HCT116 (cell line): ENCODE measurements around the gene WNT8B. TPM values are rescaled to one million over a fixed set of nuclear protein-coding genes. Genes with fewer than 3 reads are reported as not detected.

Source experiments
- ATAC-seq: fragments of 200-7000 bp; cut with Tn5 transposase; 2 replicates; pipeline ENCODE4 v1.9.1; 2020; ENCODE audit warnings: mild to moderate bottlenecking, moderate library complexity
- BruUV-seq: library from RNA; stranded (reverse); fragments of 400-500 nt; replicated peaks from 2 replicates; lab custom pipeline; 2021; lab: Mats Ljungman, UMichigan
- CTCF ChIA-PET: fragments of 300-600 bp; sonication (Branson Sonifier 250); formaldehyde crosslinking; loops from one replicate; lab custom pipeline; 2021; ENCODE audit warnings: antibody characterized with exemption; lab: Charles Lee
- POLR2A ChIA-PET: fragments of 300-600, 350-600 bp; sonication (Branson Sonifier 250); formaldehyde crosslinking; loops from one replicate; lab custom pipeline; 2021; ENCODE audit warnings: antibody characterized with exemption; lab: Charles Lee
- RAD21 ChIA-PET, 2 experiments: fragments of 300-600 bp; sonication (Branson Sonifier 250); formaldehyde crosslinking; loops; one replicate each; lab custom pipeline; 2023; ENCODE audit warnings: low total read pairs in 2 of 2; ENCODE audit not compliant: uncharacterized antibody in 2 of 2, unreplicated experiment in 2 of 2, low non-redundant PET in 1 of 2; lab: Charles Lee
- DNase-seq: peaks from one replicate; pipeline ENCODE4 v3.0.0-alpha.2; 2010; ENCODE audit warnings: low read depth, low spot score
- H2AFZ ChIP-seq: fragments of 200-600 bp; shearing (Covaris generic), sonication (generic); 2 replicates; pipeline ENCODE4 v1.6.1; 2017; ENCODE audit warnings: low read depth, mixed run types, mixed read lengths, antibody characterized with exemption, low read length; ENCODE audit not compliant: poor library complexity, severe bottlenecking
- H3K27ac ChIP-seq: 2 replicates; pipeline ENCODE4 v1.5.1; 2012; ENCODE audit warnings: low read depth, low read length
- H3K27me3 ChIP-seq: fragments of 200-600 bp; sonication (generic); 2 replicates; pipeline ENCODE4 v1.6.1; 2016; ENCODE audit warnings: mixed run types, low read length, mixed read lengths; ENCODE audit not compliant: insufficient read depth
- H3K36me3 ChIP-seq, 2 experiments: fragments of 200-500 bp in 1 of 2; fragments of 200-600 bp in 1 of 2; sonication (Bioruptor generic) in 1 of 2; sonication (generic) in 1 of 2; 2 replicates each; pipeline versions ENCODE4 v1.5.1 to v1.6.1; 2014 to 2016; ENCODE audit warnings: low read length in 2 of 2, inconsistent platforms in 1 of 2, mixed read lengths in 1 of 2, mixed run types in 1 of 2; ENCODE audit not compliant: insufficient read depth in 2 of 2, control insufficient read depth in 1 of 2
- H3K4me1 ChIP-seq, 2 experiments: fragments of 200-600 bp in 1 of 2; sonication (generic) in 1 of 2; 2 replicates each; pipeline versions ENCODE4 v1.5.1 to v1.6.1; 2012 to 2017; ENCODE audit warnings: low read length in 2 of 2, inconsistent platforms in 1 of 2, mild to moderate bottlenecking in 1 of 2, mixed read lengths in 1 of 2, mixed run types in 1 of 2, moderate library complexity in 1 of 2; ENCODE audit not compliant: insufficient read depth in 2 of 2, control insufficient read depth in 1 of 2
- H3K4me2 ChIP-seq: fragments of 200-600 bp; sonication (generic); 2 replicates; pipeline ENCODE4 v1.6.1; 2017; ENCODE audit warnings: mixed run types, low read length, mixed read lengths
- H3K4me3 ChIP-seq, 2 experiments: fragments of 200-600 bp in 1 of 2; sonication (generic) in 1 of 2; replicated peaks in 1 of 2; 2 replicates each; pipeline ENCODE4 v1.5.1; 2011 to 2016; ENCODE audit warnings: low read length in 2 of 2, control low read depth in 1 of 2, low read depth in 1 of 2, mild to moderate bottlenecking in 1 of 2, mixed read lengths in 1 of 2, mixed run types in 1 of 2
- H3K79me2 ChIP-seq: fragments of 200-600 bp; sonication (generic); 2 replicates; pipeline ENCODE4 v1.6.1; 2017; ENCODE audit warnings: mild to moderate bottlenecking, mixed run types, low read length, moderate library complexity, mixed read lengths; ENCODE audit not compliant: insufficient read depth
- H3K9ac ChIP-seq: fragments of 200-600 bp; sonication (generic); 2 replicates; pipeline ENCODE4 v1.6.1; 2016; ENCODE audit warnings: low read length, mixed read lengths
- H3K9me2 ChIP-seq: fragments of 200-600 bp; sonication (generic), shearing (Covaris generic); 2 replicates; pipeline ENCODE4 v1.6.1; 2017; ENCODE audit warnings: mixed run types, mild to moderate bottlenecking, moderate library complexity; ENCODE audit not compliant: insufficient read depth
- H3K9me3 ChIP-seq, 2 experiments: fragments of 200-500 bp in 1 of 2; fragments of 200-600 bp in 1 of 2; sonication (Bioruptor generic) in 1 of 2; sonication (generic) in 1 of 2; 2 replicates each; pipeline ENCODE4 v1.6.1; 2014 to 2017; ENCODE audit warnings: low read length in 2 of 2, mixed read lengths in 2 of 2, inconsistent platforms in 1 of 2, low read depth in 1 of 2, mild to moderate bottlenecking in 1 of 2, mixed run types in 1 of 2, moderate library complexity in 1 of 2; ENCODE audit not compliant: control insufficient read depth in 1 of 2, insufficient read depth in 1 of 2
- H4K20me1 ChIP-seq: fragments of 200-600 bp; sonication (generic), shearing (Covaris generic); 2 replicates; pipeline ENCODE4 v1.6.1; 2017; ENCODE audit warnings: mixed run types, mild to moderate bottlenecking, moderate library complexity; ENCODE audit not compliant: insufficient read depth
- EGR1 ChIP-seq: IDR thresholded peaks from 2 replicates; pipeline ENCODE4 v1.6.1; 2012; ENCODE audit warnings: low read depth
- EZH2 ChIP-seq: fragments of 200-600 bp; sonication (generic); IDR thresholded peaks from 2 replicates; pipeline ENCODE4 v1.6.1; 2017; ENCODE audit warnings: antibody characterized with exemption, mixed run types
- MAX ChIP-seq: IDR thresholded peaks from 2 replicates; pipeline ENCODE4 v1.6.1; 2012
- POLR2AphosphoS5 ChIP-seq: IDR thresholded peaks from 2 replicates; pipeline ENCODE4 v1.6.1; 2011; ENCODE audit warnings: mild to moderate bottlenecking, low read depth, low read length, moderate library complexity
- SP1 ChIP-seq: IDR thresholded peaks from 2 replicates; pipeline ENCODE4 v1.6.1; 2012; ENCODE audit warnings: low read depth
- ZFX ChIP-seq: fragments of 450-650 bp; IDR thresholded peaks from 2 replicates; pipeline ENCODE4 v1.6.1; 2017
- ZNF274 ChIP-seq: fragments of 200-500 bp; sonication (Bioruptor generic); IDR thresholded peaks from 2 replicates; pipeline ENCODE4 v1.6.1; 2014; ENCODE audit warnings: mild to moderate bottlenecking, low read depth, low read length, inconsistent platforms
- intact Hi-C: fragments of 100-400 bp; cut with micrococcal nuclease; formaldehyde crosslinking; loops from 2 replicates; pipeline ENCODE4 v1.10.0; 2022
- total RNA-seq: library from RNA; stranded (reverse); gene quantifications from one replicate; pipeline ENCODE4 v1.2.1, GENCODE V29; 2021; ENCODE audit not compliant: unreplicated experiment
- TF ChIP-seq, protein P1 (sequence below), 3 experiments: fragments of 200-600 bp in 1 of 3; sonication (generic) in 1 of 3; IDR thresholded peaks in 2 of 3; conservative IDR thresholded peaks in 1 of 3; 2 replicates each; pipeline ENCODE4 v1.5.1; 2012 to 2017; ENCODE audit warnings: low read depth in 2 of 3, low read length in 2 of 3, antibody characterized with exemption in 1 of 3, borderline replicate concordance in 1 of 3, control low read depth in 1 of 3, mild to moderate bottlenecking in 1 of 3, mixed read lengths in 1 of 3, mixed run types in 1 of 3, moderate library complexity in 1 of 3; ENCODE audit not compliant: insufficient read depth in 1 of 3
- TF ChIP-seq, protein P2 (sequence below): IDR thresholded peaks from 2 replicates; pipeline ENCODE4 v1.6.1; 2011; ENCODE audit warnings: mild to moderate bottlenecking, low read length, moderate library complexity; ENCODE audit not compliant: insufficient replicate concordance; ENCODE audit errors: extremely low read depth

Gene WNT8B
- total RNA-seq, 1 experiment from 2014 or later, result not detected

DNA sequence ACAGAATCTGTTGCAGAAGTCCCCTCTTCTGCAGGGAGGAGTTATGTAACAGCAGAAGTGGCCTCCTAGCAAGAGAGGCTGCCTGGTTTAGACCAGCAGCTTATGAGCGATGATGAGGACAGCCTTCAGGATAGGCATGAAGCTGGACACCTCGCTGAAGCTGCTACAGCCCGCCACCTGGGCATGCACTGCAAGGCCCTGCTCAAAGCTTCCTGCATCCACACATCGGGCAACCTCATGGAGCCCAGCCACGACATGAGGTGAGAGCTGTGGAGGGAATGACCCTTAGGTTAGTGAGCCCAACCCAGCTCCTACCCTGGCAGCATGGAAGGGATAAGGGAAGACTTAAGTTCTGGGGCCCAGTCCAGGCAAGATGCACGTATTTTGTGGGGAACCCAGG is 24.7 kb downstream of the WNT8B start:
- H3K9me3 ChIP-seq, result no peaks in the 10 kb centered on the region
- ATAC-seq (no peak), DNase-seq (no peak)
- H3K9ac ChIP-seq, result no peak overlapping the region
- H3K27ac ChIP-seq, result no peak overlapping the region
- ChIA-PET POLR2A (no interaction called here), RAD21 (no interaction called here), CTCF (no interaction called here)
- no peaks in the 10 kb centered on the region for H3K27me3 ChIP-seq
- no peak overlapping the region for H3K4me3 ChIP-seq
- H2AFZ ChIP-seq, result no peak overlapping the region
- no peak for TF ChIP-seq SP1
- no peaks in the 10 kb centered on the region for H3K4me1 ChIP-seq
- BruUV-seq, result no TSS peak
- H3K9me2 ChIP-seq, result no peaks in the 10 kb centered on the region
- H3K4me2 ChIP-seq, result no peak overlapping the region
- no peaks in the 10 kb centered on the region for H3K79me2 ChIP-seq
- intact Hi-C loops, result no loop called here
- peaks cover 18 to 21% of the 10 kb centered on the region in 2 experiments; a peak in 3 of 4 replicates for H3K36me3 ChIP-seq
- H4K20me1 ChIP-seq, result no peaks in the 10 kb centered on the region

DNA sequence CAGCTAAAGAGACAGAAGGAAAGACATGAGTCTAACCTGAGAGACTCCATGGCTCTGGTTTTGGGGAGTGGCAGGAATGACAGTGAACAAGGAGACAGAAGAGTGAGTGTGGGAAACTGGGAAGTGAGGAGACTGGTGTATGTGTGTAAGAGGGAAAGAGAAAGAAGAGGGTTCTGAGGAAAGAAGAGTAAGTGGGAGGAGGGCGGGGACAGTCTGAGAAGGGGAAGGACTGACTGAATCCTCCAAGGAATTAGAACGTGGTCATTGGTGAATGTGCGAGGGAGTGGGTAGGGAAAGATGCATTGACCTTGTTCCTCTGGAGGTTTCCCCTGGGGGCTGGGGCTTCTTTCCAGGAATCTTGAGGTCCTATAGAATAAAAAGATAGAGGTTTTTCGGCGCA is 26.6 kb downstream of the WNT8B start:
- no peak for ATAC-seq

More for the DNA sequence above, 26.6 kb downstream of the WNT8B start:
- Histone ChIP-seq H4K20me1 (no peaks in the 10 kb centered on the region), H3K4me3 (no peak overlapping the region)
- TF ChIP-seq, protein P1, sequence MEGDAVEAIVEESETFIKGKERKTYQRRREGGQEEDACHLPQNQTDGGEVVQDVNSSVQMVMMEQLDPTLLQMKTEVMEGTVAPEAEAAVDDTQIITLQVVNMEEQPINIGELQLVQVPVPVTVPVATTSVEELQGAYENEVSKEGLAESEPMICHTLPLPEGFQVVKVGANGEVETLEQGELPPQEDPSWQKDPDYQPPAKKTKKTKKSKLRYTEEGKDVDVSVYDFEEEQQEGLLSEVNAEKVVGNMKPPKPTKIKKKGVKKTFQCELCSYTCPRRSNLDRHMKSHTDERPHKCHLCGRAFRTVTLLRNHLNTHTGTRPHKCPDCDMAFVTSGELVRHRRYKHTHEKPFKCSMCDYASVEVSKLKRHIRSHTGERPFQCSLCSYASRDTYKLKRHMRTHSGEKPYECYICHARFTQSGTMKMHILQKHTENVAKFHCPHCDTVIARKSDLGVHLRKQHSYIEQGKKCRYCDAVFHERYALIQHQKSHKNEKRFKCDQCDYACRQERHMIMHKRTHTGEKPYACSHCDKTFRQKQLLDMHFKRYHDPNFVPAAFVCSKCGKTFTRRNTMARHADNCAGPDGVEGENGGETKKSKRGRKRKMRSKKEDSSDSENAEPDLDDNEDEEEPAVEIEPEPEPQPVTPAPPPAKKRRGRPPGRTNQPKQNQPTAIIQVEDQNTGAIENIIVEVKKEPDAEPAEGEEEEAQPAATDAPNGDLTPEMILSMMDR (IDR thresholded peaks at IDR 0.05 in 2 of 3, conservative IDR thresholded peaks at IDR 0.05 in 1 of 3; ENCODE audit: borderline replicate concordance in 1 of 3, insufficient read depth in 1 of 3, low read depth in 2 of 3, low read length in 2 of 3), result no peak
- TF ChIP-seq POLR2AphosphoS5 (no peak), SP1 (no peak), EGR1 (no peak), MAX (no peak), ZFX (no peak), EZH2 (no peak), ZNF274 (no peak)
- TF ChIP-seq, protein P2, sequence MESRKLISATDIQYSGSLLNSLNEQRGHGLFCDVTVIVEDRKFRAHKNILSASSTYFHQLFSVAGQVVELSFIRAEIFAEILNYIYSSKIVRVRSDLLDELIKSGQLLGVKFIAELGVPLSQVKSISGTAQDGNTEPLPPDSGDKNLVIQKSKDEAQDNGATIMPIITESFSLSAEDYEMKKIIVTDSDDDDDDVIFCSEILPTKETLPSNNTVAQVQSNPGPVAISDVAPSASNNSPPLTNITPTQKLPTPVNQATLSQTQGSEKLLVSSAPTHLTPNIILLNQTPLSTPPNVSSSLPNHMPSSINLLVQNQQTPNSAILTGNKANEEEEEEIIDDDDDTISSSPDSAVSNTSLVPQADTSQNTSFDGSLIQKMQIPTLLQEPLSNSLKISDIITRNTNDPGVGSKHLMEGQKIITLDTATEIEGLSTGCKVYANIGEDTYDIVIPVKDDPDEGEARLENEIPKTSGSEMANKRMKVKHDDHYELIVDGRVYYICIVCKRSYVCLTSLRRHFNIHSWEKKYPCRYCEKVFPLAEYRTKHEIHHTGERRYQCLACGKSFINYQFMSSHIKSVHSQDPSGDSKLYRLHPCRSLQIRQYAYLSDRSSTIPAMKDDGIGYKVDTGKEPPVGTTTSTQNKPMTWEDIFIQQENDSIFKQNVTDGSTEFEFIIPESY, result no peak
- TF ChIP-seq, all 23 proteins: peak for 0
- H3K9me2 ChIP-seq, result no peaks in the 10 kb centered on the region
- no peak overlapping the region for H3K9ac ChIP-seq
- H3K9me3 ChIP-seq, result no peaks in the 10 kb centered on the region
- ChIA-PET CTCF (no interaction called here), RAD21 (no interaction called here), POLR2A (no interaction called here)
- H3K4me1 ChIP-seq, result no peaks in the 10 kb centered on the region
- peaks cover 18 to 25% of the 10 kb centered on the region in 2 experiments; a peak in 3 of 4 replicates for H3K36me3 ChIP-seq
- no peak for DNase-seq
- H3K4me2 ChIP-seq, result no peak overlapping the region
- BruUV-seq, result no TSS peak
- intact Hi-C loops, result no loop called here
- H3K27ac ChIP-seq, result no peak overlapping the region
- H3K79me2 ChIP-seq, result no peaks in the 10 kb centered on the region
- no peak overlapping the region for H2AFZ ChIP-seq
- no peaks in the 10 kb centered on the region for H3K27me3 ChIP-seq
